Fibroblast of skin of right quadriceps (primary cell): ENCODE measurements around the gene GPR141.

Source experiments
- DNase-seq: peaks from one replicate; pipeline ENCODE4 v3.0.0-alpha.2; 2013

GPR141 gene

GRCh38 chr7:37683246-37684120 is at the start of gene GPR141:
Gene GPR141, plus strand, starts transcription at chr7:37683766. Its CDS starts 56,628 bp downstream, at chr7:37740394.
- DNase-seq = no peak

- DNase-seq = no peak
These were observed 48.2 kb upstream of the GPR141 start for GRCh38 chr7:37635346-37635745.

- no peak for DNase-seq
These were observed 41.5 kb upstream of the GPR141 start for GRCh38 chr7:37642028-37642540.

- no peak for DNase-seq
These were observed 39.7 kb upstream of the GPR141 start for GRCh38 chr7:37643876-37644275.

- DNase-seq = no peak
These were observed 38.1 kb upstream of the GPR141 start for GRCh38 chr7:37645282-37646050.

GRCh38 chr7:37656913-37657530 is 26.5 kb upstream of the GPR141 start:
- DNase-seq = no peak

GRCh38 chr7:37657816-37658215 is 25.8 kb upstream of the GPR141 start:
- DNase-seq = no peak

GRCh38 chr7:37659971-37660565 is 23.5 kb upstream of the GPR141 start:
- no peak for DNase-seq

GRCh38 chr7:37660614-37661013 is 23.0 kb upstream of the GPR141 start:
- no peak for DNase-seq

GRCh38 chr7:37663693-37664092 is 19.9 kb upstream of the GPR141 start:
- no peak for DNase-seq

GRCh38 chr7:37665352-37666022 is 18.1 kb upstream of the GPR141 start:
- DNase-seq = no peak

- no peak for DNase-seq
These were observed 17.4 kb upstream of the GPR141 start for GRCh38 chr7:37666026-37666799.

- no peak for DNase-seq
These were observed 13.7 kb upstream of the GPR141 start for GRCh38 chr7:37669818-37670217.

- no peak for DNase-seq
These were observed 13.1 kb upstream of the GPR141 start for GRCh38 chr7:37670436-37670835.

- no peak for DNase-seq
These were observed 11.7 kb upstream of the GPR141 start for GRCh38 chr7:37671876-37672275.

- no peak for DNase-seq
These were observed 10.6 kb upstream of the GPR141 start for GRCh38 chr7:37672926-37673325.

- no peak for DNase-seq
These were observed 10.0 kb upstream of the GPR141 start for GRCh38 chr7:37673523-37673922.

- no peak for DNase-seq
These were observed 9.0 kb upstream of the GPR141 start for GRCh38 chr7:37674531-37674930.

- no peak for DNase-seq
These were observed 7.8 kb upstream of the GPR141 start for GRCh38 chr7:37675749-37676148.

- DNase-seq = no peak
These were observed 1.4 kb downstream of the GPR141 start for GRCh38 chr7:37684927-37685326.

- no peak for DNase-seq
These were observed 3.2 kb downstream of the GPR141 start for GRCh38 chr7:37686556-37687345.
